Stimulated activated CD4-positive, alpha-beta T cell treated with anti-CD3 and anti-CD28 coated beads, Interleukin-12 subunit alpha, Interleukin-12 subunit beta, amount 100 ng/mL, for 4 hours (primary cell): Measurements from ENCODE around the gene SDC3.

Experiments
- DNase-seq: peaks from one replicate; pipeline ENCODE4 v3.0.0-alpha.2; 2020

Gene SDC3

DNA sequence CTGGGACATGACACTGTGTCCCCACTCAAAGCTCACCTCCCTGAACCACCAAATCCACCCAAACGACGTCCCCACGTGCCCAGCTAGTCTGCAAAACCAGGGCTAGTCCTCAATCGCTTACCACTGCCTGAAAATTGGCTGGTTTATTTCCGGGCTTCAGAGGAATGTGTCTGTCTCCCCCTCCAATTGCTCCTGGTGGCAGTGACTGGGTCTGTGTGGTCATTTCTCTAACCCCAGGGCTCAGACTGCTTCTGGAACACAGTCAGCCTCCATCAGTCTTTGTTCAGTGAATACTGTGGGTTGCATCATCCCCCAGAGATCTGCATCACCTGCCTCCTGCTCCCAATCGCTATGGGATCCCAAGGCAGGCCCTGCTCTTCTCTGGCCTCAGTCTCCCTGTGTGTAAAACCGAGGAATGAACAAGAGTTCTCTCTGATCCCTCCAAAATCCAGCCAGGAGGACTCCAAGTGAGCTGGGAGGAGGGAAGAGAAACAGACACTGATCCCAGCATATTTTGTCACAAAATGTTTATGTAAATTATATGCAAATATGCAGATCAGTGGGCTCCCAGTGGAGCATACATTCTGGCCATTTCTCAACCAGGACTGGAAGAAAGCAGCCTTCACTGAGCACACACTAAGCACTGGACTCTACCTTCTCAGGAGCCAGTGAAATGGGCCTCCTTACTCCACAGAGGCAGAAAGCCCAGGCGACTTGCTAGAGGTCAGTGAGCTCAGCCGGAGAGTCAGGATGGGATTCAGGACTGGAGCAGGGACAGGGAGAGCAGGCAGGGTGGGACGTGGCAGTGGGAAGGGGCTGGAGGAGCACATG is 20.9 kb downstream of the SDC3 start:
- no peak for DNase-seq

DNA sequence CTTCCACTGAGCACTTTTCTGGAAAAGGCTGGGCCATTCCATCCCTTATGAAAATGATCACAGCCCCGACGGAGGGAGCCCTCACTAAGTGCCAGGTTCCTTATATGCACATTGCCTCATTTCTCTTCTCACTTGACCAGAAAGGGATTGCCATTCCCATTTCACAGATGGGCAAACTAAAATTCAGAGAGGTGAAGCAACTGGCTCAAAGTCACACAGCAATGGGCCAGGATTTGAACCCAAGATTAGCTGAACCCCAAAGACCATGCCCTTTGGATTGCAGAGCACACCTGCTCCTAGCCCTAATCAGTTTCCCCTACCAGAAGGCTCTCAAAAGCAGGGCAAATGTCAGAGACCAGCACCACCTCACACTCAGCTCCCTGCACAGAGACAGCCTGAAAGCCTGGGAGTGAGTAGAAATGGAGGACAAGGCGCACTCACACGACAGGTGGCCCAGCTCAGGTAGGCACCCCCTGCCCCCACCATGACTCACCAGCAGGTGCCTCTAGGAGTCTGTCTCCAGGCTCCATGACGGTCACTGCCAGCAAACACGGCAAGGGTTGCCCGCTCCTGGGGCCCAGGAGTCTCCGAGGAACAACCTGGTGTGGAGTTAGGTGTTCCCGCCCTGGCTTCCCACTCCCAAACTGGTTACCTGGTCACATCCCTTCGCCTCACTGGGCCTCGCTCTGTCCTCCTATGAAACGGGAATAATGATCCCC is 21.7 kb downstream of the SDC3 start:
- no peak for DNase-seq

DNA sequence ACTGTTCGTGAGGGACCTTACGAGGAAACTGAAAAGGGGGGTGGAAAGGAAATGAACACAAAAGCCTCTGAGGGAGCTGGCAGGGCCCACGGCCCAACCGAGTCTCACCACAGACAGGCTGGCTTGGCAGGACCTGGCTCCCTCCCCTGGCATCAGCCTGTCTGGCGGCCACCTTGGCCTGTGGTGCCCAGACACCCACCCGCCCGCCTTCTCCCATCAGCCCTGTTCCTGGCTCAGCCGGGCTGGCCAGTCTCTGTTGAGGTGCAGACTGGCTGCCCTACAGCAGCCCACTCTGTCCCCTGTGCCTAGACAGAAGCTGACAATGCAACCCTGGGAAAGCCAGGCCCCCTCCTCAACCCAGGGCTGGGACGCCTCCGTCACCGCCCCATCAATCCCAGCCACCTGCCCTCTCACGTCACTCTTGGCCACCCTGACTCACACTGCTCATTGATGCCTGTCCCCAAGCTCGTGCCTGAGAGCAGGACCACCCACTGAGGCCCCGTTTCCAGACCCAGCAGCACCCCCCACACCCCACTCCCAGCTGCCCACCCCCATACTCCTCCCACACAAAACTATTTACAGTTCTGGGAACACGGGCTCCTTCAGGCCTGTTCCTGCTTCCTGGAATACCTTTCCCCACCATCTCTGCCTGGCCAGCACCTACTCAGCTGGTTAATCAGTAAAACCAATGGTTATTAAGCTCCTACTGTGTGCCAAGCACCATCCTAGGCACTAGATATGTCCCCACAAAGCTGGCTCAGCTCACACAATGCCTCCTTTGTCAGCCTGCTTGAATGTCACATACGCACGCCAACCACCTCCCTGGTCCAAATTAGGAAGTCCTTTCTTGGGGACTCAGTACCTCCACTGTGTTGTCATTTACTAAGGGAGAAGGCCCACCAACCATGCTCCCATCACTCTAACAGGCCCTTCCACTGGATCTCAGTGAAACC is 22.7 kb downstream of the SDC3 start:
- DNase-seq, result no peak

DNA sequence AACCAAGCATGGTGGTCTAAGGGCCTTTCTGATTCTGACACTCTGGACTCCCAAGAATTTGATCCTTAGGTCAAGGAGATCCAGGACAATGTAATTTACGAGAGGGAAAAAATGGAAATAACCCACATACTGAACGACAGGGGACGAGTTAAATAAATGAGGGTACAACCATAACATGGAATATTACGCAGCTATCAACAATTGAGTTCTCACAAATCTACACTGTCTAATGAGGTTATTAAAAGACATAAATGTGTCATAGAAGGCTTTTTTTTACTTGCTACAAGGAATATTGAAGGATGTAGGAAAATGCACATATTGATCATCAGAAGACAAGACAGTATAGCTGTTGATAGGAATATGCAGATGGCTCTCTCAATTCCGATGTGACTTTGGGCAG is 23.8 kb downstream of the SDC3 start:
- DNase-seq, result no peak

DNA sequence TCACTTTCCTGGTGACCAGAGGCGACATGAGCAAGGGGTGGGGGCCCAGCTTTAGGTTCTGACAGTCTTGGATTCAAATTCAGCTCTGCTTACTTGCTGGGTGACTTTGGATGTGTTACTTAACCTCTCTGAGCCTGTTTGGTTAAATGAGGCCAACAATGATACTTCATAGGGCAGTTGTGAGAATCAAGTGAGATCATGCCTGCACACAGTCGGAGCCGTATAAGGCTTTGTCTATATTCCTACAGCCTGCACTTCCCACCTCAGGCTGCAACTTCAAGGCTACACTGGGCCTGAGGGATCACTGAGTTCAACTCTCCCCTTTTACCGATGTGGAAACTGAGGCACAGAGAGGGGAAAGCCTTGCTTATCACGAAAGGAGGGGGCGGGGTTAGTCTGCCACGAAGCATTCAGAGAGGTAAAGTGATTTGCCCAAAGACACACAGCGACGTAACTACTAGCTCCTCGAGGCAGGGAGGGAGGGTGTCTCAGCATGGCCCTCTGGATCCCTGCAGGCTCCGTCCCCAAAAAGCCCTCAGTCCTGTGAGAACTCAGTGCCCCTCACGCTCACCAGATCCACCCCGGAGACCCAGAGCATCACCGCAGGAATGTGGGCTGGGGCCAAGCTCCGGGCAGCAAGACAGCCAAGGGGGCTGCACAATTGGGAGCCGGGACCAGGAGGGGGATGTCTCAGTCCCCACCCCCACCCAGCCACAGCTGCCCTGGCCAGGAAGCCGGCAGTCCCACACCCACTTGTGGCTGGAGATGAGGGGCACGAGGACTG is 25.0 kb downstream of the SDC3 start:
- DNase-seq, result no peak

DNA sequence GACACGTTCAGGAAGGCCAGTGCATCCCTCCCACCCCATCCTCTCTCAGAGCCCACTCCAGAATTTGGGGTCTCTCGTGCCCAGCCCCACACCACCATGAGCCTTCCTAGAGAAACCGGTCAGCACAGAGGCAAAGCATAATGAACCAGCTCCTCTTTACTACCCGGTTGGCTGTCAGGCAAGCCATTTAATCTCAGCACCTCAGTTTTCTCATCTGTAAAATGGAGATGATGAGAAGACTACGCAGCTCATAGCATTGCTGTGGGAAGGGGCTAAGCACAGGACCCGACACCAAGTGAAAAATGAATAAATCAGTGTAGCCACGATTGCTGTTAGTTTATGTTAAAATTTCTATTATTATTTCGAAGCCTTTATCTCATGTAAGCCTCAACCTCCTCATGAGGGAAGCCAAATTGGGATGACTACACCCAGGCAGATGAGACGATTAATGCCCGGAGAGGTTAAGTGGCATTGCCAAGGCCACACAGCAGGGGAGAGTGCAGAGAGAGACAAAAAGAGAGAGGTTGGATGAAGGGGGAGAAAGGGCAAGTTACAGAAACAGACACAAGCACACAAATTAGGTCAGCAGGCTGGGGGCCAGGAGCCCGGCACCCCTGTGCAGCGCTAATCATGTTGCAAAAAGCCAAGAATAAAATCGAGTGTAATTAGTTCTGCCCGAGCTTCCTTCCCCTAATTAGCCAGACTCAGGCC is 25.7 kb downstream of the SDC3 start:
- no peak for DNase-seq

DNA sequence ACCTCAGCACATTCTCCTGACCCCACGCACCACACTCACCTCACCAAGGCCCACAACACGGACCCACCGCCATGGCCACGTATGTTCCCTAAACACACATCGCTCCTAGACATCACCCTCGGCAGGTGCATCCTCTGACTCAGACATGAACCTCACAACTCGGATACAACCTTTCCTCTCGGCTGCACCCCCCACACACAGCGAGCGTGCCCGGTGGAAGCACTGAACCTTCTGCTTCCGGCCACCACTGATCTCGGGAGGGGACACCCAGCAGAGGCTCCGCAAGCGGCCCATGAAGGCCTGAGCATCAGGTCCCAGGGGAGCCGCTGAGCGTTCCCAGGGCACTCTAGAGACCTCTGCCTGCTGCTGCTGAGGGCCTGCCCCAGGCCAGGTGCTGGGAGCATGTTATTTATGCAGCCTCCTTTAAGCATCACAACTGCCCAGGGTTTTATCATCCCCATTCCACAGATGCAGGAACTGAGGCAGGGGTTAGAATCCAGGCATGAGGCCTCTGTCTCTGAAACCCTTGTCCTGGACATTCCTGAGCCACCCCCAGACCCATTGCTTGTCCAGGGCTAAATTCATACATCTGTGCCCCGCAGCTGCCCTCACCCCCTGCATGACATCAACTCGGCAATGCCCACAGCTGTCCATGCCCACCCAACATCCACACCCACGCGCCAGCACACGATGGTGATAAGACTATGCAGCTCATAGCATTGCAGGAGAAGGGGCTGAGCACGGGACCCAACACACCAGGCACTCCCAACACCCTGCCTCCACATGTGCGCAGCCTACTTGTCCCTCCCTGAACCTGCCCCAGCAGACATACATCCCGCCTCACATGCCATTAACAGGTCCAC is 27.0 kb downstream of the SDC3 start:
- no peak for DNase-seq

DNA sequence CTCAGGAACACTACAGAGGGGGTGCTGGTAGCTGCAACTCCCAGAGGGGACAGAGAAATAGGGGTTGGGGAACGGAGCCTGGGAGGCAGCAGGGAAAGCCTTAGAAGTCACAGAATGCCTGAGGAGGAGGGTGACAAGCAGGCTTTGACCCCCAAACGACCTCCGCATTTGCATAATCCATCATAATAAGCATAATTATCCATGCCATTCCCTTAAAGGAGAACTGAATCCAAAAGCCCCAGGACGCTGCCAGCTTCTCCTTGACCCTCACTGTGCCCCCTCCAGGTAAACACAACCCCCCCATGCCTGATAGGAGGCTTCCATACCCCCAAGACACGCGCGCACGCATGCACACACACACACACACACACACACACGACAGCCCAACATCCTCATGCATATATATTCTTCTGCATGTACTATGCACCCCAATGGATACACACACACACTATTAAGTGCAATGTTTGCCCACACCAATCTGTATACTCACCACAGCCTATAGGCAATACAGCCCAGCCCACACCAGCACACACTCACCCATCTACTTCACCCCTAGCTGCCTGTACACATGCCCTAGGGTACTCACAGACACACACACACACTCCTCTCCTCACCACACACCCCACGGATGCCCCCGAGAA is 27.8 kb downstream of the SDC3 start:
- DNase-seq, result no peak

DNA sequence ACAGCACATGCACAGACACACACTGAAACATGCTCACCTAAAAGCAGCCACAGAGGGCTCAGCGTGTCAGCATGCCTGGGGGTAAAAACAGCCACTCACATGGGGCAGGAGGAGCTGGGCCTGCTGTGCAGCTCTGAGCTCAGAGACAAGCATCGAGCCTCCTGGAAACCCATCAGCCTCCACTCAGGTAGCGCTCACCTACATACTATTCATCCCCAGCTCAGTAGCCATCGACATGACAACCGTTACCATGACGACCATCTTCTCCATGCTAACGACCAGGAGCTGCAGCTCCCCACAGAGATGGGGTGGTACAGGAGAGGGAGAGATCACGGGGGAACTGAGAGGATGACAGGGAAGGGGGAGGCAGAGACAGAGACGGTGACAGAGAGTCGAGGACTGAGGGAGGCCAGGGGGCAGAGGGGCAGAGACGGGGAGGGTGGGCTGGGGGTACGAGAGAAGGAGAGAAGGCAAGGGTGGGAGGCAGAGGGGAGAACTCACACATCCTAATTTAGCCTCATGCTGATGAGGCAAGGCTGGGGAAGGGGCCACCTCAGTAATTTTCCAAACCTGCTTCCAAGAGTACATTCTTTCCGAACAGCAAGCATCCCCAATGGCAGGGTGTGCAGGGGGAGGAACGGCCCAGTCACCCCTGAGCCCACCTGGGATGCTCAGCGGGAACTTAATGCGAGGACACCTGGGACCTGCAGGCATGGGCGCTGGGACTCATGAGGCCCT is 28.4 kb downstream of the SDC3 start:
- DNase-seq, result no peak

DNA sequence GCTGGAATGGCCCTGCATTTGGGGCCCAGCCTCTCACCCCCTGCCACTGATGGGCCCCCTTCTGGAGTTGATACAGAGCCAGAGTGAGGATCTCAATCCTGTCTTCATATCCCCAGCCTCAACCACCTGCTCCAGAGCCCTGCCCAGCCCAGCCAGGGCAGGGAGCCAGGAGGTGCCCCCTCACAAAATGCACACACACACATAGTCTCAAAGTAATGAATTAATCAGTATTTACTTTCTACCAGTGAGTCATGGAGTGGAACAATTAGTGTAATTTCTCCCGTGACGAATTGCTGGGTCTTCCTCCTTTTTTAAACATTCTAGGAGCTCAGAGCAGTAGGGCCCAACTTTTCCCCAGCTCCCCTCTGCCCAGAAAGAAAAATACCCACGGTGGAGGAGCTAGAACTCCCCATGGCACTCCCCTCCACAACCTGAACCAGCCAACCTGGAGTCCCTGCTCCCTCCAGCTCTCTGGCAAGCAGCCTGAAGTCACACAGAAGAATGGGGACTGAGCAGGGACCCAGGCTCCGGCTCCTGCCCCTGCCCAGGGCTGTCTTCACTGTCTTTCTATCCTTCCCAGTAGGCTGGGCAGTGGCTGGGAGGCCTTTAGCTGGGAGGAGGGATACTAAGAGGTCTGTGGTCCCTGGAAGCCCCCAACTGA is 29.3 kb downstream of the SDC3 start:
- DNase-seq, result no peak

DNA sequence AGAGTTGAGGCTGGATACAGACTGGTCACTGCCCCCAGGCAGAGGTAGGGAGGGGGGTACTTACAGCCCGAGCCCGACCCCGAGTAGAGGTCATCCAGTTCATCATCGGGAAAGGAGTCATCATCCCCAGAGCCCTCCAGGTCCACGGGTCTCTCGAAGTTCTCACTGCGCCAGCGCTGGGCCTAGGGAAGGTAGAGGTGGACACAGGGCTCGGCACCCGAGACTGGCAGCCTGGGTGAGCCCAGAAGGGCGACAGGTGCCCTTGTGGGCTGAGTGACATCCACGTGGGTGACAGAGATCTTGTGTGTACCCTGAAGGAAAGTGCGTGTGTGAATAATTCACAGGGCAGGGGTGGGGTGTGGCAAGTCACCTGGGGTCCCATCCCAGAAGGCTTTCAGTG is 30.0 kb downstream of the SDC3 start:
- no peak for DNase-seq

DNA sequence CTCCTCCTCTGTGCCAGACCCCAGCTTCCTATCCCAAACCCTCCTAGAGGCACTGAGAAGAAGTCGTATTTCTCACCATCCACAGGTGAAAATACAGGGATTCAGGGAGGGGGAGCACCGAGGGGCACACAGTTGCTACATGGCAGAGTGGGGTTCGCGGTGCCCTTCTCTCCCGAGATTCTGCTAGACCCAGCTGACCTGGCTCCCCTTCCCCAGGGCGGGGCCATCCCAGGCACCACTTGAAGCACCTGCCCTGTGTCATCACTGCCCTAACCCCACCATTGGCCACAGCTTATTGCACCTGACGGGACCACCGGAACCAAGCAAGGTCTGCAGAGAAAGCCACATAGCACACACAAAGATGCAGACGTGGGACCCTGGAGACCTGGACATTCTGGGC is 30.5 kb downstream of the SDC3 start:
- DNase-seq, result no peak

DNA sequence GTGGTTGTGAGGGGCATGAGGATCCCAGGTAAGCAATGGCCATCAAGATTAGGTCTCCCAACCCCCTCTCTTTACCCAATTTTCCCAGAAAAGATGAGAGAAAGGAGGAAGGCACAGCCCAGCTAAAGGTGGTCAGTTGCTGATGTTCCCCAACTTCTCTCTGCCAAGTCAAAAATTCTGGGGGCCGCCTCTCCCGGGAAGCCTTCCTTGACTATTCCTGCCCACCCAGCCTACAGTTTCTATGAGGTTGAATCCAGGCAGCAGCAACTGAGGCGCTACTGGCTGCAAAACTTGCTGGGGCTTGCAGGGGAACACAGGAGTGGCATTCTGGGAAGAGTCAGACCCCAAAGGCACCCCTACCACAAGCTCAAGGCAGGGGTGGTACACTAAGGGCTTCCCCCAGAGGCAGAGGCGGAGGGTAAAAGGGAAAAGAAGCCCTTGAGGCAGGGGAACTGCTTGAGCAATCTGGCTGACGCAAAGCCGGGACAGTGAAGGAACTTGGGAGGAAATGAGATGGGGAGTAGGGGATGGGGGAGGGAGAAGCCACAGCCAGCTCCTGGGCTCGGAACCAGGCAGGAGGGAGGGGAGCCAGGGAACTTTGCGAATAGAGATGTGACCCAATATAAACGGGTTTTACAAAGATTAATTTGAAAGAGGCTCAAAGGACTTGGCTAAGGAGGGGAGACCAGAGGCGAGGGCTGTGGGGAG is 31.2 kb downstream of the SDC3 start:
- DNase-seq, result no peak

DNA sequence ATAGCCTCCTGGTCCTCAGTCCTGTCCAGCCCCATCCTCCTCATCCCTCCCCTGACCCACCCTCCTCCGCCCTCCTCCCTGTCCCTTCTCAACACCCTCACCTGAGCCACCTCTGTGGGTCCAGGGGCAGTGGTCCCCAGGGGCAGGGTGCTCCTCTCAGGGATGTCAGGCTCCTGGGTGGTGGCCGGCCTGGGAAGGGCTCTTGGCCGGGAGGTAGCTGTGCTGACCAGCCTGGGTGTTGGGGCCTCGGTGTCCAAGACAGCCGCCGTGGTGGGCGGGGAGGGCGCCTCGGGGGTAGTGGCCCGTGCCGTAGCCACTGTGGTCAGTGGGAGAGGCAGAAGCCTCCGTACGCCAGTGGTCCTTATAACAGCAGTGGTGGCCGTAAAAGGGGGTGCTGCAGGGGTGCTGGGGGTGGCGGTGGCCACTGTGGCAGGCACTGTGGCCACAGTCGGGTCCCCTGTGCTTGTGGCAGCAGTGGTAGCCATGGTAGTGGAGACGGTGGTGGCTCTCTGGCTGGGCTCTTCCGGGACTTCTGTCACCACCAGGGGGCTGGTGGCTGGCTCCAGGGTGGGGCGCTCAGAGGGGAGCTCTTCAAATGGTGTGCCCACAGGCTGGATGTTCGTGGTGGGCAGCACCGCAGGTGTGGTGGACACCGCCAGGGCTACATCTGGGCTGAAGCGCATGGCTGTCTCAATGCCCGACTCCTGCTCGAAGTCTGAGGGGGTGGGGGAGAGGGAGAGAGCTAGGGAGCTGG is 31.9 kb downstream of the SDC3 start:
- DNase-seq, result no peak

DNA sequence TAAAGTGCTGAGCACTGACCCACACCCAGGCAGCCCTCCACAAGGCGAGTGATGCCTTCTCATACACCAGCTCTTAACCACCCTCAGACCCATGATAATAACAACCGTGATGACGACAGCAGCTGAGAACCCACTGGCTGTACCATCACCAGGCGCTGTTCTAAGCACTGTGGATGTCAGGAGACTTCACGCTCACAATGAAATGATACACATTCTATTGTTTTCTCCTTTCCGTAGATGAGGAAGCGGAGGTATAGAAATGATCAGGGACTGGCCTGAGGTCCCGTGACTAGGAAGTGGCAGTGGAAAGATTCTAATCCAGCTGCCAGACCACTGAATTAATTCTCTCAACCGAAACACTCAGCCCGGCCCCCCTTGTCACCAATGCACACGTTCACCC is 32.6 kb downstream of the SDC3 start:
- DNase-seq, result no peak

DNA sequence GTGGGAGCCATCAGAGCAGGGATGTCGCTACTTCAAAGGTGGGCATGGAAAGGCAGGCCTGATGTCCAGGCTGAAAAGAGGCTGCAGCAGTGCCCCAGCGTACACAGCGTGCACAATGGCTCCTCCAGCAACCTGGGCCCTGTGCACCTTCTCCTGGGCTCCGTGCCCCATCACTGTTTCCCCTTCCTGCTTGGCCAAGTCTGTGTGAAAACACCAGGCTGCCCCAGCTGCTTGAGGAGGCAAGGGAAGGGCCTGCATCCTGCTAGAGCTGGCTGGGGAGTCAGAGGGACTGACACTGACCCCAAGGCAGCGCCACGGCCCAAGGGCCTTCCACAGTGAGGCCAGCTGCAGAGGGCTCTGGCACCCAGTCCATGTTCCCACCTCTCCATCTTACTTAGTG is 33.4 kb downstream of the SDC3 start:
- no peak for DNase-seq

DNA sequence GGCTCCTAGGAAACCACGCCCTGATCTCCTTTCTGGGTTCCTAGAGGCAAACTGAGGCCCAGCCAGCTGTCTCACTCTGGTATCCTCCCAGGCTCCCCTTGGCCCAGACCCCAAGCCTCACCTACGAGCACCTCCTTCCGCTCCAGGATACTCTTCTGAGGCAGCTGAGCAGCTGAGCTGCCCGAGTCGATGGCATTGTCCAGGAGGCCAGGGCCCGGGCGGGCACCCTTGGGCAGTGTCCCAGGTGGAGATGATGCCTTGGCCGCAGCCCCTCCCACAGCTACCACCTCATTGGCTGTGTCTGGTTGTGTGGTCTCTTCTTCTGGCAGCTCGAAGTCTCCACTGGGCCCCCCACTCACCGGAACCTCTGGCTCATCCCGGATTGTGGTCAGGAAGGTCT is 34.4 kb downstream of the SDC3 start:
- DNase-seq, result no peak

DNA sequence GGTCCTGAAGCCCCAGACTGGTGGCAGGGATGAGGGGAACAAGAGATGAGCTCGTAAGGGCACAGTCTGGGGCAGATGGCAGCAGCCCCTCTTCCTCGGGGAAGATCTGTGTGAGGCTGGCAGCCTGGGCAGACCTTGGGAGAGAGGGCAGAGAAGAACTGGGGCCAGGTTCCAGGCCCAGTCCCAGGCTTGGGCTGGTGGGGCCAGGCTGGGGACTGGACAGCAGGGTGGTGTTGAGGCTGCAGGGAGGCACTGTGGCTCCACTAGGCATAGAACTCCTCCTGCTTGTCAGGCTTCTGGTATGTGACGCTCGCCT is 35.7 kb downstream of the SDC3 start:
- no peak for DNase-seq
